ENCODE data around the gene SCUBE1.

GRCh38 chr22:43270314-43270908 lies 72.8 kb downstream of the SCUBE1 start:
- TF ChIP-seq CTCF (conservative IDR thresholded peaks at IDR 0.05; ENCODE audit: low read depth, low read length) = no peak
- no peak for TF ChIP-seq POLR2A (IDR thresholded peaks at IDR 0.05; ENCODE audit: low read depth, low read length)
- TF ChIP-seq ELK1 (IDR thresholded peaks at IDR 0.05; ENCODE audit: borderline replicate concordance, low read depth, low read length) = no peak
- no peak for TF ChIP-seq MXI1 (IDR thresholded peaks at IDR 0.05; ENCODE audit: borderline replicate concordance, low read depth, low read length)

Data from IMR-90 (cell line).